Ecto neural progenitor cell (in vitro differentiated cells): Measurements from ENCODE around the gene RANGAP1.
"Not testable (repeated sequence)": the region's sequence is repeated elsewhere in the genome, so short reads cannot be mapped to it uniquely, and the experiment has no call there.

Experiments
- DNase-seq: peaks from one replicate; pipeline ENCODE4 v3.0.0-alpha.2; 2018; ENCODE audit warnings: low spot score

RANGAP1 gene

GRCh38 chr22:41260871-41261270, 25.1 kb downstream of the RANGAP1 start:
- no peak for DNase-seq

- not testable (repeated sequence) for DNase-seq
Observed at GRCh38 chr22:41259756-41260155, 26.2 kb downstream of the RANGAP1 start.

GRCh38 chr22:41257696-41258095, 28.3 kb downstream of the RANGAP1 start:
- no peak for DNase-seq

DNA sequence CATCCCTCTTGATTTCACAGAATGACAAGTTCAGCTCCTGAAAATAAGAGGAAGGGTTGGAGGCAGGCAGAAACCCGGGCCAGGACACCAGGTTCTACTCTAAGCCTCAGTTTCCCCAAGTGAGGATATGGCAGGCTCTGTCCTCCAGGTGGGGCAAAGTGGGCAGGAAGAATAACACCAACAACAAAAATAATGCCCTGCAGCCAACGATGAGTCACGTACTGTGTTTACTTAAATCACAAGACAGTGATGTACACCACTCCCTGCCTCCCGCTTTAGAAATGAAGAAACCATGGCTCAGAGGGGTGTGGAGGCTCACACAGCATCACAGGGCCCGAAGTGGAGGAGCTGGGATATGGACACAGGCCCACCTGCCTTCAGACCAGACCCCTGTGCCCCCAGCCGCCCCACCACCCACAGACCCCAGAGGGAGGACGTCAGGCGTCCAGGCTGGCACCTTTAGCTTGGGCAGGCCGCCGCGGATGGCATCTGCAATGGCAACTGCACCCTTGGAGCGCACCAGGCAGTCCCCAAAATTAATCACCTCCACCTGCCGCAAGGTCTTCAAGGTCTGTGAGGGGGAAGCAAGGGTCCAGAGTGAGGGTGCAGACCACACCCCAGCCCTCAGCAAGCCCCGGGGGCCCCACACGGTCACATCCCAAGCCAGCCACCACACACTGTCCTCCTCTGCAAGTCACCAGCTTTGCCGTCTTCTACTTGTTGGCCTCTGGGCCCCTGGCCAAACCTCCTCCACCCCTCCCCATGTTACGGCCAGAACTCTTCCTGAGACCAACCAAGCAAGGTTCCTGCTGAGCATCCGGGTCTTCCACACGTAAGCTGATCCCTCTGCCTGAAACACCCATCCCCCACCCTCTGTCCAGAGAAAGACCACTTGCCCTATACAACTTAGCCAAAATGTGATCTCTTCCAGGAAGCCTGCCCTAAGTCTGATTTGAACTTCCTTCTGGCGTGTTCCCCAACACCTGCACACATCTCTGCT, 29.4 kb downstream of the RANGAP1 start:
- no peak for DNase-seq

DNA sequence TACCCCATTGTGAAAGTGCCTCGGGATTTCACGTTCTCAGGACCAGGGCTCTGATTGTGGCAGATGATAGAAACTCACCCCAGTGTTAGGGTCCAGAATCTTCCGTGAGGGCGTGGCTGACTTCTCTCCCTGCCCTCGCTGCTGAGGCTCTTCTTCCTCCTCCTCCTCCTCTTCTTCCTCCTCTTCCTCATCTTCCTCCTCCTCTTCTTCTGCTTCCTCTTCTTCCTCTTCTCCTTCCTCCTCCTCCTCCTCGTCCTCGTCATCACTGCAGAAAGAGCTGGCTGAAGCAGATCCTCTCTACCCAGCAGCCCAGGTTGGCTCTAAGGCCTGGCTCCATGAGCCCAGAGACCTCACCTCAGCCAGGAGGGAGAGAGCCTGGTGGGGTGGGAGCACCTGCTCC, 31.8 kb downstream of the RANGAP1 start:
- no peak for DNase-seq

DNA sequence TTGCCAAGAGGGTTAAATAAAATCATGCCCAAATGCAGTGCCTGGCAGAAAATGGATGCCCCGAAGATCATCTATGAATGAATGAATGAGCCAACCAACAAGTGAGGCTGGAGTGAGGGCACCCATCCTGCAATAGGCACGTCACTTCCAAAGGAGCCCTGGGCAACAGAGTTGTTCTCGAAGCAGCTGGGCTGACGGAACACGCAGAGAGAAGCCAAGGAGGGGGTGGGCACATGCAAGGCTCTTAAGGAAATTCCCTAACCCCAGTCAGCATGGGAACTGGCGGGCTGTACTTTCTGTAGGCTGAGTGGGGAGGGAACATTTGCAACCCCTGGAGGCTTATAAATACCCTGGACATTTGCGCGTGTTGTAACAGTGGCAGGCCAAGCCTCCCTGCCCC, 33.6 kb downstream of the RANGAP1 start:
- no peak for DNase-seq

DNA sequence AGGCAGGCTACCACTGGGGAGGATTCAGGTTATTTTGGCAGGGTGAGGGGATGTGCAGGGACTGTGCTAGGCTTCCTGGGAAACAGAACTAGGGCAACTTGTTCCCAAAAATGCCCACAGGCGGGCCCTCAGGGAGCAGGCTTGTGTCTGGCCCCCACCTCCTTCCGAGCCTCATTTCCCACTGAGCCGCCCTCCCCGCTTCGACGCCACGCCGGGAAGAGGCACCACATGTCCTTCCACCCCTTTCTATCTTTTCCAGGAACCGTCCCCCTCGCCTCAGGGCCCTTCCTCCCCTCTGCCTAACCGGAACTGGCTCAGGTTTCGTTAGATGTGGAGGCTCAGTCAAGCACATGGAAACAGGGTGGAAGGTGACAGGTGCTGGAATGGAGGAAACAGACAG, 35.9 kb downstream of the RANGAP1 start:
- DNase-seq = no peak

DNA sequence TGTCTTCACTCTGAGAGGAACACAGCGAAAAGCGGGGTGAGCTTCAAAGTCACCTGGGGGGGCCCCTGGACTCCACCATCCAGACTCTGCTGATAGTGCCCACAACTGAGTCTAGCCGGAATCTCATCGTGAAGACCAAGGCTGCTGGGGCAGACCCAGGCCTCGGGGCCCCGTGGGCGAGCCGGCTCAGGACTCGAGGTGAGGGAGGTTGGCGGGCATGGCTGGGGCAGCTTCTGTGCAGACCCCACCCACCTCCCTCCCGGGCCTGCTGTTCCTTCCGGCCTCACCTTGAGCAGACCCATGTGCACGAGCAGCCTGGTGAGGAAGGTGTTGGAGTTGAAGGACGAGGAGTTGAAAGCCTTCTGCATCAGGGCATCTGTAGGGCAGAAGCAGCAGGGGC, 36.5 kb downstream of the RANGAP1 start:
- no peak for DNase-seq

- no peak for DNase-seq
Observed at GRCh38 chr22:41248758-41249157, 37.2 kb downstream of the RANGAP1 start.

DNA sequence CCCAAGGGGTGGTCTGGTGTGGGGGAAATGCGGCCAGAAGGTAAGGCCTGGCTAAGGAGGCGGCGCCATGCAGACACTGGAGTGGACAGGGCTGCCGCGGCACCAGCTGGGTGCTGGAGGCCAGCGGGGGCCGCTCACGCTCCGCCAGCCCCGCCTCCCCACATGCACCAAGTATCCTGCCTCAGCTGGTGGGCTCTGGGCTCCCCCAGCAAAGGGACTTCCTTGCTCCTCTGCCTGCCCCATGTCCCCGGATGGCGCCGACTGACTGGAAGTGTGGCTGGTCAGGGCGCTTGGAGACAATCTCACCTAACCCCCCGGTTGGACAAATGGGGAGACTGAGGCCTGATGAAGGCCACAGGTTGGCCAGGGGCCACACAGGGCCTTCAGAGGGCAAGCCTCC, 37.7 kb downstream of the RANGAP1 start:
- DNase-seq = no peak

DNA sequence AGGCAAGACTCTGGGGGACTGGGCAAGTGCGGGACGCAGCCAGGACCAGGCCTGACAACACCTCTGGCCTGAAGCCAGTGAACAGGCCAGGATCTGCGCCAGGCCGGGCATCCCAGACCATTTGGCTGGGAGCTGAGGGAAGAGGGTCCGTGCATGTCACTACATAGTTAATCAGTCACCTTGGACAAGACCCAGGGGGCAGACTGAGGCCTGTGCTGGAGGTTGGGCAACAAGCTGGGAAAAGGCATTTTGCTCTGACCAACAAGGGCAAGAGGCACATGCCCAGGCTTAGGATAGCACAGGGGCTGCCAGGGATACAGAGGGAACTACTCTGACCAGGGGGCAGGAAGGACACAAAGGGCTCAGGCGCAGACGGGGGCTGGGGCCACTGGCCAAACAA, 38.3 kb downstream of the RANGAP1 start:
- no peak for DNase-seq

- DNase-seq = no peak
Observed at GRCh38 chr22:41245917-41246499, 40.0 kb downstream of the RANGAP1 start.

DNA sequence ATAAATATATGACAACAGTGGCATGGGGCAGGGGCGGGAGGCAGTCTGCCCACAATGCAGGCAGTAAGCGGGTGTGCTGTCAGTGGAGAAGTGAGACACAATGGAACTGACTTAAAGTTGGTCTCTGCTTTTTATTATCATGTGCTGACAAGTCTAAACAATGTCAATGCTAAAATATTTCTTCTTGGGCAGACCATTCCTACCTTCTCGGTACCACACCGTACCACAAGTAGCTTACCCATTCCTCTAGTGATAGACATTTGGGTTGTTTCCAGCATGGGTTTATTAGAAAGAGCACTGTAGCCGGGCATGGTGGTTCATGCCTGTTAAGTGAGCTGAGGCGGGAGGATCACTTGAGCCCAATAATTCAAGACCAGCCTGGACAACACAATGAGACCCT, 42.6 kb downstream of the RANGAP1 start:
- no peak for DNase-seq

- no peak for DNase-seq
Observed at GRCh38 chr22:41242396-41243117, 43.4 kb downstream of the RANGAP1 start.

DNA sequence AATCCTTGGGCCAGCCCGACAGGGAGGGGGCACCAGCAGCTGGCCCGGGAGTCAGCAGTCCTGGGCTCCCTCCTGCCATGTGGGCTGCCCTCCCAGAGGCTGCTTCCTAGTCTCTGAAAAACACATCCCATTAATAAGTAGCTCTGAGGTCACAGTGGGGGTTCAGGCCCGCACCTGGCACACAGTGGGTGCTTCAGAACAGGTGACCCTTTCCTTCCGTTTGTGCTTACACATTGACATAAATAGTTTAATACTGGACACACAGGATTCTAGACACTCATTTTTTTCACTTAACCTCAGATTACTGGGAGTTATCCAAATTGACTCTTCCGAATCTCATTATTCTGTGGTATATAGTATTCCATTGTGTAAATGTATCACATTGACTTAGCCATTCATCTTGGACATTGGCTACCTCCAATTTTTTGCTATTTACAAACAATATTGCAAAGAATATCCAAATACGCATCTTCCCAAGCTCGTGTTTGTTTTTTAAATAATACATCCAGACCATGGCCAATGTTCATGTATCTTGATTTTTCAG, 44.8 kb downstream of the RANGAP1 start:
- no peak for DNase-seq

DNA sequence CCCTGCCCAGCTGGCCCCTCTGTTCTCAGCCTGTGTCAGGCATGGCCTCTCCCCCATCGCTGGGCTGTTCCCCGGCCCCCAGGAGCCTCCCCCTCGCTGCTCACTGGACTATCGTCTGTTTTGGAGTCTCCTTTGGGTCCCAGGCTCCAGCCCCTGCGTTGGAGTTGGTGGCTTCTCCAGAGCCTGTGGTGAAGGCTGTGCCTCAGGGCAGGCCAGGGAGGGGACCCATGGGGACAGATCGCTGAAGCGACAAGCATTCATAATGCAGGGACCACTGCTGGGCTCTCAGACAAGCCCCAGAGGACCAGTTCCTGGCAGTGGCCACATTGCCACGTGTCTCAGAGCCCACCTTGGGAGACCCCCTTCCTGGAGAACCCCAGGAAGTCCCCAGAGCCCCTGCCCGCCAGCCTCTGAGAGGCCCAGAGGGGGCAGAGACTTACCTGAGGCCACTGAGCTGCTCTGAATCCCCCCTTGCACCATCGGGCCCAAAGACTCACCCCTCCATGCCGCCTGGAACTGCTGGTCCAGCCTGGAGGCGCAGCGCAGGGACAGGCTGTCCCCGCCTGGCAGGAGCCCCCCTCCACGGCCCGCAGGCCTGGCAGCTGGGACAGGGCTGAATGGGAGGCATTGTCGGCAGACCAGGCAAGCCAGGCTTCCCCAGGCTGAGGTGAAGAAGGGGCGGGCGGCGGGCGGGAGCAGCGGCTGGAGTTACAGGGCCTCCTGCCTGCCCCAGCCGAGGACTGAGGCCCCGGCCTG, 45.4 kb downstream of the RANGAP1 start, which contains the start of gene CHADL:
Gene CHADL, minus strand, starts transcription at position 555 of the 756 bp plus-strand sequence. Its CDS starts 50 bp downstream, at position 505.
- DNase-seq = peak; percentile 72

DNA sequence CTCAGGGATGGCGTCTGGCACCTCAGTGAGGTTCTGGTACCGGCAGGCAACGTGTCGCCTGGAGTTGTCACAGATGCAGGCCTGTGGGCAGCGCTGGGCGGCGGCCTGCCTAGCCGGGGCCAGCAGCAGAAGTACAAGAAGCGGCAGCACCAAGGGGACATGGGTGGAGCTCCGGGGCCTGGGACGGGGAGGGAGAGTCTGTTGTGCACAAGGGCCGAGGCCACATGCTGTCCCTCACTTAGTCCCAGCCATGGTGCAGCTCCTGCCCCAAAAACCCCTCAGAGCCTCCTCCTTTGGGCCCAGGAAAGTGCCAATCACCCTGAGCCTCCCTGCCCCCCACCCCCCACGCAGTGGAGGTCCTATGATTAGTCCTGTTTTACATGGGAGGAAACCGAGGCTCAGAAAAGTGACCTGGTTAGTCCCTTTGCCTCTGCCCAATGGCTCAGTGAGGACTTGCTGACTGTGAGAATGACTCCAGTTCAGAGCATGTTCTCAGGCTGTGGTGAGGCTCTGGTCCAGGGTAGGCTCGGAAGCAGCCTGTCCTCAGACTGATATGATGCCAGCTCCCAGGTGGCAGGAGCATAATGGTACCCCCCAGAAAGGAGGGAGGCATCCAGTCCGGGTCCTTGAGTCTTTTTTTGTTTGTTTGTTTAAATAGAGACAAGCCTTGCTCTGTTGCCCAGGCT, 46.4 kb downstream of the RANGAP1 start:
- no peak for DNase-seq

GRCh38 chr22:41238570-41239442, 47.2 kb downstream of the RANGAP1 start:
- no peak for DNase-seq

- DNase-seq = peak; percentile 81
Observed at GRCh38 chr22:41237707-41238569, 48.0 kb downstream of the RANGAP1 start.
